Ascending aorta (tissue), 2 donors: ENCODE results near the gene RXFP1. TPM values are rescaled to one million over a fixed set of nuclear protein-coding genes. Genes with fewer than 3 reads are reported as not detected.
A peak's percentile ranks its signal among the peaks of the same experiment; 100 is the strongest.

Source experiments
- DNase-seq, 2 donors: peaks; one replicate each; pipeline ENCODE4 v3.0.0-alpha.2; 2019; ENCODE audit warnings: low spot score in 2 of 2
- H3K27ac ChIP-seq, 2 donors: fragments of 200-600 bp; sonication (generic); one replicate each; pipeline ENCODE4 v1.5.1; 2016 to 2017; ENCODE audit warnings: mild to moderate bottlenecking in 1 of 2
- H3K27me3 ChIP-seq: fragments of 200-600 bp; sonication (generic); one replicate; pipeline ENCODE4 v1.5.1; 2017
- H3K36me3 ChIP-seq, 2 donors: fragments of 200-600 bp; sonication (generic); one replicate each; pipeline ENCODE4 v1.5.1; 2016
- H3K4me1 ChIP-seq, 2 donors: fragments of 200-600 bp; sonication (generic); one replicate each; pipeline ENCODE4 v1.5.1; 2016 to 2017; ENCODE audit warnings: mild to moderate bottlenecking in 1 of 2
- H3K4me3 ChIP-seq, 2 donors: fragments of 200-600 bp; sonication (generic); one replicate each; pipeline ENCODE4 v1.5.1; 2016 to 2017; ENCODE audit warnings: mild to moderate bottlenecking in 1 of 2
- H3K9me3 ChIP-seq, 2 donors: fragments of 200-600 bp; sonication (generic); one replicate each; pipeline ENCODE4 v1.5.1; 2016
- CTCF ChIP-seq, 3 experiments: fragments of 200-600 bp in 2 of 3; fragments of 450-650 bp in 1 of 3; sonication (generic) in 2 of 3; IDR thresholded peaks; one replicate each; pipeline ENCODE4 v1.5.1; 2016 to 2019; ENCODE audit warnings: antibody characterized with exemption in 3 of 3, mild to moderate bottlenecking in 1 of 3, moderate library complexity in 1 of 3
- intact Hi-C: fragments of 100-400 bp; cut with DNase I; formaldehyde crosslinking; loops from one replicate; pipeline ENCODE4 v1.15.1; 2023
- total RNA-seq: library from RNA; depleted of rRNA; stranded (reverse); fragments of >200 nt; gene quantifications from one replicate; pipeline ENCODE4 v1.1.0, GENCODE V29; 2016

RXFP1 gene
- total RNA-seq, 1 donor from 2014 or later, result 0.75 TPM

- H3K27ac ChIP-seq, result peak overlapping the region; percentile 30 to 70
- no peak for DNase-seq
- H3K4me1 ChIP-seq, result peaks cover 0 to 4% of the 10 kb centered on the region in 2 donors
- H3K9me3 ChIP-seq, result no peaks in the 10 kb centered on the region
- H3K36me3 ChIP-seq, result no peaks in the 10 kb centered on the region
- peak overlapping the region in 1 of 2 donors; percentile 37 for H3K4me3 ChIP-seq
- H3K27me3 ChIP-seq, result no peaks in the 10 kb centered on the region
- peak; percentile 68 to 73 (median 72) for TF ChIP-seq CTCF (IDR thresholded peaks at IDR 0.05)
- intact Hi-C loops, result loop anchor here (1.0 to 10.0 kb wide), 4 partner anchors 46 to 633 kb away; partner anchors contain the start of genes C4orf46 and GASK1B
Measured at GRCh38 chr4:158624889-158625478, 103.3 kb downstream of the RXFP1 start.

GRCh38 chr4:158625544-158625943, 103.9 kb downstream of the RXFP1 start:
- Histone ChIP-seq H3K27ac (peak overlapping the region; percentile 30 to 70), H3K9me3 (no peaks in the 10 kb centered on the region), H3K36me3 (no peaks in the 10 kb centered on the region), H3K4me1 (peaks cover 0 to 4% of the 10 kb centered on the region in 2 donors), H3K4me3 (peak overlapping the region in 1 of 2 donors; percentile 37), H3K27me3 (no peaks in the 10 kb centered on the region)
- no peak for DNase-seq
- intact Hi-C loops, result loop anchor here (1.0 to 10.0 kb wide), 4 partner anchors 45 to 633 kb away; partner anchors contain the start of genes C4orf46 and GASK1B
- TF ChIP-seq CTCF (IDR thresholded peaks at IDR 0.05), result no peak

- TF ChIP-seq CTCF (IDR thresholded peaks at IDR 0.05), result no peak
- intact Hi-C loops, result no loop called here
- DNase-seq, result no peak
- Histone ChIP-seq H3K4me3 (no peak overlapping the region), H3K4me1 (no peaks in the 10 kb centered on the region), H3K9me3 (no peaks in the 10 kb centered on the region), H3K27me3 (no peaks in the 10 kb centered on the region), H3K36me3 (no peaks in the 10 kb centered on the region), H3K27ac (no peak overlapping the region)
Measured at GRCh38 chr4:158630893-158631292, 109.2 kb downstream of the RXFP1 start.

GRCh38 chr4:158636619-158637018, 114.9 kb downstream of the RXFP1 start:
- H3K4me3 ChIP-seq, result no peak overlapping the region
- H3K4me1 ChIP-seq, result no peaks in the 10 kb centered on the region
- H3K36me3 ChIP-seq, result no peaks in the 10 kb centered on the region
- no peaks in the 10 kb centered on the region for H3K27me3 ChIP-seq
- no peak for DNase-seq
- no peak overlapping the region for H3K27ac ChIP-seq
- no peak for TF ChIP-seq CTCF (IDR thresholded peaks at IDR 0.05)
- H3K9me3 ChIP-seq, result no peaks in the 10 kb centered on the region
- intact Hi-C loops, result no loop called here

- H3K9me3 ChIP-seq, result no peaks in the 10 kb centered on the region
- no peak overlapping the region for H3K27ac ChIP-seq
- no peaks in the 10 kb centered on the region for H3K27me3 ChIP-seq
- TF ChIP-seq CTCF (IDR thresholded peaks at IDR 0.05), result no peak
- no peak overlapping the region for H3K4me3 ChIP-seq
- no peaks in the 10 kb centered on the region for H3K4me1 ChIP-seq
- no peaks in the 10 kb centered on the region for H3K36me3 ChIP-seq
- no peak for DNase-seq
- intact Hi-C loops, result no loop called here
Measured at GRCh38 chr4:158644356-158644755, 122.7 kb downstream of the RXFP1 start.
